LNCAP (cell line): ENCODE data around the gene SCO2.

Experiments used
- TF ChIP-seq, protein P1 (sequence below): fragments of 450-650 bp; IDR thresholded peaks from 2 replicates; pipeline ENCODE4 v1.5.1; 2017; ENCODE audit warnings: mild to moderate bottlenecking

Gene SCO2

DNA sequence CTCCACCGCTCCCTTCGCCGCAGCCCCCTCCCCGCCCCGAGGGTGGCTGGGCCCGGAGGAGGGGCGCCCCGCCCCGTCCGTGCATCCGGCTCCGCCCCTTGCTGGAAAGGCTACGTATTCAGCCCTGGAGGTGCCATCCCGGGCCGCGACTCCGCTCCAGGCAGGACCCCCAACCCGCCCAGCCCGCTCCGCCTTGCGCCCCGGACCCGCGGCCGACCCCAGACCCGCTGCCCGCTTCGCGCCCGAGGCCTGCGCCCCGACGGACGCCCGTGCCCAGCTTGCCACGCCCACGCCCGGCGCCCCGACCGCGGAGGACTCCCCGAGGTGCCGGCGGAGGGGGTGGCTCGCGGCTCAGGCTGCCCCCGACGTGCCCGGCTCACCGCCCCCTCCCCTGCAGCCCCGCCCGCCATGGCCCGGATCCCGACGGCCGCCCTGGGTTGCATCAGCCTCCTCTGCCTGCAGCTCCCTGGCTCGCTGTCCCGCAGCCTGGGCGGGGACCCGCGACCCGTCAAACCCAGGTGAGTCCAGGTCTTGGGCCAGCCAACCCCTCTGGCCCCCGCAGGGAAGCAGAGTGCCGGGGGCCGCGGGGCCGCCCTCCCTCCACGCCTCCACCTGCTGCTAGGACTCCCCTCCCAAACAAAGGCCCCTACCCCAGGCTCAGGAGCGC, 43.8 kb downstream of the SCO2 start, which contains the start of gene ADM2:
ADM2 (plus strand) TSS at position 104 of the 667 bp plus-strand sequence; CDS start at position 409, 305 bp downstream.
- TF ChIP-seq, protein P1, sequence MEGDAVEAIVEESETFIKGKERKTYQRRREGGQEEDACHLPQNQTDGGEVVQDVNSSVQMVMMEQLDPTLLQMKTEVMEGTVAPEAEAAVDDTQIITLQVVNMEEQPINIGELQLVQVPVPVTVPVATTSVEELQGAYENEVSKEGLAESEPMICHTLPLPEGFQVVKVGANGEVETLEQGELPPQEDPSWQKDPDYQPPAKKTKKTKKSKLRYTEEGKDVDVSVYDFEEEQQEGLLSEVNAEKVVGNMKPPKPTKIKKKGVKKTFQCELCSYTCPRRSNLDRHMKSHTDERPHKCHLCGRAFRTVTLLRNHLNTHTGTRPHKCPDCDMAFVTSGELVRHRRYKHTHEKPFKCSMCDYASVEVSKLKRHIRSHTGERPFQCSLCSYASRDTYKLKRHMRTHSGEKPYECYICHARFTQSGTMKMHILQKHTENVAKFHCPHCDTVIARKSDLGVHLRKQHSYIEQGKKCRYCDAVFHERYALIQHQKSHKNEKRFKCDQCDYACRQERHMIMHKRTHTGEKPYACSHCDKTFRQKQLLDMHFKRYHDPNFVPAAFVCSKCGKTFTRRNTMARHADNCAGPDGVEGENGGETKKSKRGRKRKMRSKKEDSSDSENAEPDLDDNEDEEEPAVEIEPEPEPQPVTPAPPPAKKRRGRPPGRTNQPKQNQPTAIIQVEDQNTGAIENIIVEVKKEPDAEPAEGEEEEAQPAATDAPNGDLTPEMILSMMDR: no peak

DNA sequence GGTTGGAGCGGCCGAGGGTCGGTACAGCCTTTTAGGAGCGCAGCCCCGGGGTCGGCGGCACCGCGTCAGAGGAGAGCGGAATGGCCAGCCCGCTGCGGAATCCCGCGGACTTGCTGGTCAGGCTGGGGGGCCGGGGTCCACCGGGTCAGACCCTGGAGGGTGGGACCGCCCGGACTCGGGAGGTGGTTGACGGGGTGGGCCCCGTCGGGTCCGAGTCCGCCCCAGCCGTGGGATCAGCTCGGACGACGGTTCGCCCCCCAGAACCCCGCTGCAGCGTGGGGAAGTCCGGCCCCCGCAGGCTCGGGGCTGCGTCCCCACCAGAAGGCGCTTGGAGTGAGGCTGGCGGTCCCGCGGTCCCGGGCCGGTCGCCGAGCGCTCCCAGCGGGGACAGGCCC, 44.4 kb downstream of the SCO2 start:
- TF ChIP-seq, protein P1: no peak

DNA sequence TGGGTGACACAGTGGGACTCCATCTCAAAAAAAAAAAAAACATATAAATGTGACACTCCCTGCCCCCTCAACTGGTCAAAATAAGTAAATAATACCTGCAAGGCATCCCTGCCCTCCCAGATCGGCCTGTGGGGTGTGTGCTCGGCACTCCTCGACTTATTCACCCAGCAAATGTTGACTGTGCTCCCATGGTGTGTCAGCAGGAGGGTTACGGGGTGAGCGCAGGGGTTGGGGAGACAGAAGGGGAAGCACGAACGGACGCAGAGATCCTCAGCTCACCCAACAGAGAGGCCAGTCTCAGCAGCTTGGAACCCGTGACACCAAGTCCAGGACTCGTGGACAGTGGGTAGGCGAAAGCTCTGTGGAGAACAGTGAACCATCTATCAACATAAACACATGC, 45.7 kb downstream of the SCO2 start:
- TF ChIP-seq, protein P1: no peak

DNA sequence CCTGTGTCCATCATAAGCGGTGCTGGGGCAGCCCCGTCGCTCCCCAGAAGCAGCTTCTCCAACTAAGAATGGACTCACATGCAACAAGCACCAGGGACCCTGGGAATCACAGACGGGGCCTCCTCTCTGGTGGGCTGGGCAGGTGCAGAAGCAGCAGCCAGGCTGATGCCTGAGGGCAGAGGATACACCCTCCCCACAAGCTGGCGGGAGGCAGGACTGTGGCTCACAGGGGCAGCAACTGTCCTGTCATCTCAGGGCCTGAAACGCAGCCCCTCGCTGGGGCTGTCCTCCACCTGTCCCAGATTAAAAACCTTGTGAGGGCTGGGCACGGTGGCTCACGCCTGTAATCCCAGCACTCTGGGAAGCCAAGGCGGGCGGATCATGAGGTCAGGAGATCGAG, 47.5 kb downstream of the SCO2 start:
- TF ChIP-seq, protein P1: no peak

DNA sequence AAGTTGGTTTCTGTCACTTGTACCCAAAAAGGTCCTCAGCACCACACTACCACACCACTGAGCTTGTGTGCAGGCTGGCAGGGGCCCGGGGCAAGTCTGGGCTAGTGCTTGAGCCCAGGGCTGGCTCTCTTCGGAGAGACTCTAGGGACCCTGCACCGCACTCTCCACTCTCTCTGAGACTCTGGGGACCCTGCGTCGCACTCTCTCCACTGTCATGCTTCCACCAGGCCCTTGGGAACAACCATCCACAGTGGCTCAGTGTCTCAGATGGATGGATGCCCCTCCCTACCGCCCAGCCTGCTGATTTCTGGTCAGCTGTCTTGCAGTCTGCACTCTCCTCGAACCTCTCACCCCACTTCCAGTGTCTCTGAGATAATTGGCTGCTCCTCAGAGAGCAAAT, 48.5 kb downstream of the SCO2 start:
- TF ChIP-seq, protein P1: no peak

DNA sequence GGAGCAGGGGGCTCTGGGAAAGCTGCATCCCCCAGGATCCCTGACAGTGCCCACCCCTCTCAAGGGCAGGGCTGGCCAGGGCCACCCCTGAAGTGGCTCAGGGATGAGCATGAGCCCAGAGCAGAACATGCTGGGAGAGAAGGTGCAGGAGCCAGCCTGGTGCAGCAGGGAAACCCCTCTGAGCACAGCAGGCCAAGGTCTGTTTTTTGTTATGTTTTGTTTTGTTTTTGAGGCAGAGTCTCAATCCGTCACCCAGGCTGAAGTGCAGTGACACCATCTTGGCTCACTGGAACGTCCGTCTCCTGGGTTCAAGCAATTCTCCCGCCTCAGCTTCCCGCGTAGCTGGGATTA, 49.8 kb downstream of the SCO2 start:
- TF ChIP-seq, protein P1: no peak

DNA sequence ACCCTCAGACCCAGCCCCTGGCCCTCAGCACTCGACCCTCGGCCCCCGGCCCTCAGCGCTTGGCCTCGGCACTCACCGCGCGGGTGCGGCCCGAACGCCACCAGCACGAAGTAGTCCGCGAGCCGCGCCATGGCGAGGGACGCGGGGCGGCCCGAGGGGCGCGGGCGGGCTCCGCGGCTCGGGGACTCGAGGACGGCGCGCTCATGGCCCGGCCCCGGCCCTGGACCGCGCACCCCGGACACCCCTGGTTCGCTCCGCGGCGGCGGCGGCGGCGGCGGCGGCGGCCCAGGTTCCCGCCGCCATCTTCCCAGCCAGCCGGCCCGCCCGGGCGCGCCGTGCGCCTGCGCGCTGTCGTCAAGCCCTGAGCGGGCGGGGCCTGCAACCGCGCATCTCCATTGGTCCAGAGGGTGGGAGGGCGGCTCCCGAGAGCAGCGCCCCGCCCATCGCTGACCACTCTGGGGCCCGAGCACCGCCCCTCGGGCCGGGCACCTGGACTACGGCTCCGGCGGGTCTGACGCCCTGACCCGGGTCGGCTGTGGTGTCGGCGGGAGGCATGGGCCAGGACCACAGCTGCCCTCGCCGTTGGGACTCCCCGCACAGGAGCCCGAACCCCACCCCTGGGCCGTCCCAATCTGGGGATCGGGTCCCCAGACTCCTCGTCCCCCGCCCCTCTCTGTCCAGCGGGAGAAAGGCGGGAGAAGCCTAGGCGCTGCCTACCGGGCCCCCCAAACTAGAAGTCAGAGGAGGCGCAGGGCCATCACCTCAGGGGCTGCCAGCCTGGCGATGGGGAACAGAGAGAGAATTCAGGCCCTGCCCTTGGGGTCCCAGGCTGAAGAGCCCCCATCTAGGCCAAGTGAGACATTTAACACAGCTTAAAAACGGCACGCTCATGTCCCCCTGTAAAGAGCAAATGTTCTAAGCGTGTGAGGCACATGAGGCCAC, 50.4 kb downstream of the SCO2 start, which contains the start of gene SBF1:
SBF1 (minus strand) TSS at position 326 of the 942 bp plus-strand sequence; CDS start at position 131, 195 bp downstream.
- TF ChIP-seq, protein P1: no peak
